Measurements from ENCODE around the gene CAMP.
"Not testable (repeated sequence)": the region's sequence is repeated elsewhere in the genome, so short reads cannot be mapped to it uniquely, and the experiment has no call there.

Gene CAMP

GRCh38 chr3:48270306-48270705 lies 47.0 kb downstream of the CAMP start:
- no peak for TF ChIP-seq CTCF (IDR thresholded peaks at IDR 0.05; ENCODE audit: low read depth, low read length)
- DNase-seq (ENCODE audit: extremely low read depth, low read depth): no peak

- not testable (repeated sequence) for DNase-seq (ENCODE audit: extremely low read depth, low read depth)
Measured at GRCh38 chr3:48271223-48271622, 47.9 kb downstream of the CAMP start.

GRCh38 chr3:48271763-48272498 lies 48.6 kb downstream of the CAMP start:
- no peak for TF ChIP-seq CTCF (IDR thresholded peaks at IDR 0.05; ENCODE audit: low read depth, low read length)

GRCh38 chr3:48273594-48274211 lies 50.4 kb downstream of the CAMP start:
- TF ChIP-seq CTCF (IDR thresholded peaks at IDR 0.05; ENCODE audit: low read depth, low read length): peak; percentile 82
- DNase-seq (ENCODE audit: extremely low read depth, low read depth): peak; percentile 23

More at GRCh38 chr3:48271763-48272498, 48.6 kb downstream of the CAMP start:
- no peak for DNase-seq (ENCODE audit: extremely low read depth, low read depth)

GRCh38 chr3:48274452-48274851 lies 51.2 kb downstream of the CAMP start:
- no peak for DNase-seq (ENCODE audit: extremely low read depth, low read depth)
- no peak for TF ChIP-seq CTCF (IDR thresholded peaks at IDR 0.05; ENCODE audit: low read depth, low read length)
